Smooth muscle cell (in vitro differentiated cells): ENCODE measurements around the gene SYT15B. TPM values are rescaled to one million over a fixed set of nuclear protein-coding genes. Genes with fewer than 3 reads are reported as not detected.
"Not testable (repeated sequence)": the region's sequence is repeated elsewhere in the genome, so short reads cannot be mapped to it uniquely, and the experiment has no call there.

Experiments
- DNase-seq: peaks from one replicate; lab custom pipeline; 2025; ENCODE audit not compliant: unreplicated experiment; lab: John Stamatoyannopoulos, UW
- H2AFZ ChIP-seq: fragments of 200-600 bp; sonication (generic); 2 replicates; pipeline ENCODE4 v1.6.0; 2016; ENCODE audit warnings: antibody characterized with exemption, low read depth, mild to moderate bottlenecking
- H3F3A ChIP-seq: fragments of 200-600 bp; sonication (generic); 2 replicates; pipeline ENCODE4 v1.6.0; 2017; ENCODE audit warnings: antibody characterized with exemption, low read depth
- H3K27ac ChIP-seq: fragments of 200-600 bp; sonication (generic); 2 replicates; pipeline ENCODE4 v1.5.1; 2016; ENCODE audit warnings: low read depth, mild to moderate bottlenecking
- H3K27me3 ChIP-seq: fragments of 200-600 bp; sonication (generic); 2 replicates; pipeline ENCODE4 v1.6.1; 2016; ENCODE audit warnings: low read depth, mild to moderate bottlenecking
- H3K36me3 ChIP-seq: fragments of 200-600 bp; sonication (generic); 2 replicates; pipeline ENCODE4 v1.5.1; 2016; ENCODE audit warnings: low read depth
- H3K4me1 ChIP-seq: fragments of 200-600 bp; sonication (generic); 2 replicates; pipeline ENCODE4 v1.5.1; 2016; ENCODE audit warnings: low read depth
- H3K4me2 ChIP-seq: fragments of 200-600 bp; sonication (generic); 2 replicates; pipeline ENCODE4 v1.6.0; 2016; ENCODE audit warnings: mild to moderate bottlenecking
- H3K4me3 ChIP-seq: fragments of 200-600 bp; sonication (generic); 2 replicates; pipeline ENCODE4 v1.5.1; 2016; ENCODE audit warnings: mild to moderate bottlenecking
- H3K79me2 ChIP-seq: fragments of 200-600 bp; sonication (generic); 2 replicates; pipeline ENCODE4 v1.6.0; 2016; ENCODE audit warnings: low read depth, mild to moderate bottlenecking
- H3K9ac ChIP-seq: fragments of 200-600 bp; sonication (generic); 2 replicates; pipeline ENCODE4 v1.6.0; 2016; ENCODE audit warnings: low read depth
- H3K9me3 ChIP-seq: fragments of 200-600 bp; sonication (generic); replicated peaks from 2 replicates; pipeline ENCODE4 v1.5.1; 2016; ENCODE audit warnings: low read depth
- H4K20me1 ChIP-seq: fragments of 200-600 bp; sonication (generic); 2 replicates; pipeline ENCODE4 v1.6.0; 2016; ENCODE audit warnings: low read depth
- WGBS: methylation state at CpG from one replicate; pipeline ENCODE4 v1.1.7; 2016; ENCODE audit warnings: low lambda C conversion rate; 5-methylcytosine and 5-hydroxymethylcytosine counted together
- polyA plus RNA-seq: library from polyadenylated mRNA; unstranded; fragments of >200 nt; fragmentation: Nextera tagmentation; extraction: Ambion mirVana; gene quantifications from 2 replicates; pipeline ENCODE4 v1.2.1, GENCODE V29; 2016
- total RNA-seq: library from RNA; depleted of rRNA; stranded (reverse); fragments of >200 nt; gene quantifications from 2 replicates; pipeline ENCODE4 v1.2.3, GENCODE V29; 2014

The SYT15B gene
- total and polyA plus RNA-seq, 2 experiments from 2014 or later: 0.33 to 2.5 TPM

GRCh38 chr10:47724119-47724518 is 39.3 kb downstream of the SYT15B start:
- H3K4me3 ChIP-seq, H3K4me1 ChIP-seq: not testable (repeated sequence)
- 85% methylated on average over 4 of the region's 6 CpGs for WGBS

GRCh38 chr10:47723362-47723761 is 40.0 kb downstream of the SYT15B start:
- not testable (repeated sequence) for DNase-seq

More at GRCh38 chr10:47724119-47724518, 39.3 kb downstream of the SYT15B start:
- not testable (repeated sequence) for H3K36me3 ChIP-seq, H4K20me1 ChIP-seq, H3K27ac ChIP-seq, H3K9ac ChIP-seq, H3K9me3 ChIP-seq, H2AFZ ChIP-seq, H3F3A ChIP-seq, H3K4me2 ChIP-seq, H3K79me2 ChIP-seq, H3K27me3 ChIP-seq, DNase-seq

GRCh38 chr10:47717011-47717769 is 46.2 kb downstream of the SYT15B start:
- not testable (repeated sequence) for H3K4me3 ChIP-seq, H3F3A ChIP-seq, H3K9ac ChIP-seq, H3K4me1 ChIP-seq, H2AFZ ChIP-seq, H4K20me1 ChIP-seq, DNase-seq, H3K4me2 ChIP-seq, H3K27me3 ChIP-seq, H3K27ac ChIP-seq, H3K36me3 ChIP-seq, H3K9me3 ChIP-seq, H3K79me2 ChIP-seq
- WGBS: 91% methylated on average over 6 of the region's 8 CpGs

More at GRCh38 chr10:47723362-47723761, 40.0 kb downstream of the SYT15B start:
- not testable (repeated sequence) for H4K20me1 ChIP-seq, H2AFZ ChIP-seq, H3K9ac ChIP-seq, H3F3A ChIP-seq, H3K36me3 ChIP-seq, H3K9me3 ChIP-seq, H3K27me3 ChIP-seq, H3K79me2 ChIP-seq, H3K4me3 ChIP-seq, H3K27ac ChIP-seq, H3K4me1 ChIP-seq, H3K4me2 ChIP-seq
- 85% methylated on average over 2 of the region's 3 CpGs for WGBS

Other genes starting within 250 kb of the SYT15B start
- 5.3 and 7.9 TPM in 2 replicates for gene AGAP9, start 240.0 kb downstream of the SYT15B start, total RNA-seq
- 2.6 and 5.0 TPM in 2 replicates for gene AGAP9, start 240.0 kb downstream of the SYT15B start, polyA plus RNA-seq
- 0.09 TPM in 1 of 2 replicates, not detected in the other for gene NPY4R2, start 155.1 kb upstream of the SYT15B start, total RNA-seq
- gene NPY4R2, start 155.1 kb upstream of the SYT15B start, polyA plus RNA-seq: 0.11 TPM in 1 of 2 replicates, not detected in the other
- gene FAM25C, start 236.2 kb upstream of the SYT15B start, total RNA-seq: not detected in 2 replicates
- gene FAM25C, start 236.2 kb upstream of the SYT15B start, polyA plus RNA-seq: not detected in 2 replicates